ENCODE results near the gene HS6ST3. TPM values are rescaled to one million over a fixed set of nuclear protein-coding genes. Genes with fewer than 3 reads are reported as not detected.
A peak's percentile ranks its signal among the peaks of the same experiment; 100 is the strongest.
"Not testable (repeated sequence)": the region's sequence is repeated elsewhere in the genome, so short reads cannot be mapped to it uniquely, and the experiment has no call there.

The HS6ST3 gene
- total RNA-seq: not detected in 2 replicates
- 0.01 TPM in 1 of 2 replicates, not detected in the other for polyA plus RNA-seq
- polyA plus RNA-seq (2012): not detected in 2 replicates
- polyA minus RNA-seq (ENCODE audit: low replicate concordance): not detected in 2 replicates

DNA sequence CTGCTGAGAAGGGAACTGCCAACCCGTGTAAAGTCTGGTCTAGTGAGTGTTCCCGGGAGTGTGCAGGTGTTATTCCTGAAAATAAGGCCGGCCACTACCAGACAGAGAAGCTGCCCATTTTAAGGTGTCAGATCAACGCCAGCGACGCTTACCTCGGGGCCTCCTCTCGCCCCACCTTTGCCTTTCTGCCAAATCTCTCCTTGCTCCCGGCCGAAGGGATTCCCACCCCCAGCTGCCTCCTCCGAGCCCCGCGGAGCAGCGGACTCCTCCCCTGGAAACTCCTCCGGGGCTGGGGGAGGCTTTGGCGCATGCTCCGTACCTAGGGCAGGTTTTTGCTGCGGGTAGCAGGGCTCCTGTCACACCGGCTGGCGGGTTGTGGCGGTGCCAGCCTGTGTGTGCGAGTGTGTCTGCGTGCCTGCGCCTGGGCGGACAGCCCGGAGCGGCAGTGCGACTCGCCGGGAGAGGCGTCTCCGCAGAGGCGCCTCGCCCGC is at the start of gene HS6ST3:
TSS of gene HS6ST3 (plus strand) at position 359 of the 491 bp plus-strand sequence.
- no peak within 1 kb of the TSS for H3K27ac ChIP-seq (ENCODE audit: insufficient read depth, low read length)
- H3K4me3 ChIP-seq (replicated peaks in 1 of 4; ENCODE audit: control extremely low read depth in 1 of 4, insufficient read depth in 1 of 4, low read depth in 3 of 4, low read length in 4 of 4): peak within 1 kb of the TSS; percentile 16 to 44 (median 27)
- H3K9me3 ChIP-seq (ENCODE audit: control insufficient read depth, insufficient read depth, low read depth, low read length): no peaks in the 10 kb centered on the region
- TF ChIP-seq, protein P1, sequence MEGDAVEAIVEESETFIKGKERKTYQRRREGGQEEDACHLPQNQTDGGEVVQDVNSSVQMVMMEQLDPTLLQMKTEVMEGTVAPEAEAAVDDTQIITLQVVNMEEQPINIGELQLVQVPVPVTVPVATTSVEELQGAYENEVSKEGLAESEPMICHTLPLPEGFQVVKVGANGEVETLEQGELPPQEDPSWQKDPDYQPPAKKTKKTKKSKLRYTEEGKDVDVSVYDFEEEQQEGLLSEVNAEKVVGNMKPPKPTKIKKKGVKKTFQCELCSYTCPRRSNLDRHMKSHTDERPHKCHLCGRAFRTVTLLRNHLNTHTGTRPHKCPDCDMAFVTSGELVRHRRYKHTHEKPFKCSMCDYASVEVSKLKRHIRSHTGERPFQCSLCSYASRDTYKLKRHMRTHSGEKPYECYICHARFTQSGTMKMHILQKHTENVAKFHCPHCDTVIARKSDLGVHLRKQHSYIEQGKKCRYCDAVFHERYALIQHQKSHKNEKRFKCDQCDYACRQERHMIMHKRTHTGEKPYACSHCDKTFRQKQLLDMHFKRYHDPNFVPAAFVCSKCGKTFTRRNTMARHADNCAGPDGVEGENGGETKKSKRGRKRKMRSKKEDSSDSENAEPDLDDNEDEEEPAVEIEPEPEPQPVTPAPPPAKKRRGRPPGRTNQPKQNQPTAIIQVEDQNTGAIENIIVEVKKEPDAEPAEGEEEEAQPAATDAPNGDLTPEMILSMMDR (conservative IDR thresholded peaks at IDR 0.05 in 1 of 2, IDR thresholded peaks at IDR 0.05 in 1 of 2; ENCODE audit: low read depth in 1 of 2, low read length in 2 of 2): no peak
- TF ChIP-seq EZH2 (IDR thresholded peaks at IDR 0.05; ENCODE audit: low read length, missing control alignments): peak; percentile 79
- peaks cover 2% of the 10 kb centered on the region for H4K20me1 ChIP-seq (ENCODE audit: control insufficient read depth, extremely low read depth, insufficient read depth, low read length)
- no peak within 1 kb of the TSS for H3K9ac ChIP-seq (ENCODE audit: insufficient read depth, low read length)
- no peak within 1 kb of the TSS for H2AFZ ChIP-seq (ENCODE audit: low read length)
- H3K79me2 ChIP-seq (ENCODE audit: control insufficient read depth, insufficient read depth, low read length): no peaks in the 10 kb centered on the region
- peak in 1 of 2 donors; percentile 14 for DNase-seq (ENCODE audit: low read depth in 2 of 2)
- no peaks in the 10 kb centered on the region for H3K36me3 ChIP-seq (ENCODE audit: control insufficient read depth, insufficient read depth, low read length)
- H3K4me2 ChIP-seq (ENCODE audit: extremely low read depth, insufficient read depth, low read length): peak within 1 kb of the TSS; percentile 73
- H3K27me3 ChIP-seq (ENCODE audit: control insufficient read depth, insufficient read depth, low read length): peaks cover 38% of the 10 kb centered on the region
- peaks cover 3% of the 10 kb centered on the region for H3K4me1 ChIP-seq (ENCODE audit: control insufficient read depth, extremely low read depth, insufficient read depth, low read length)

DNA sequence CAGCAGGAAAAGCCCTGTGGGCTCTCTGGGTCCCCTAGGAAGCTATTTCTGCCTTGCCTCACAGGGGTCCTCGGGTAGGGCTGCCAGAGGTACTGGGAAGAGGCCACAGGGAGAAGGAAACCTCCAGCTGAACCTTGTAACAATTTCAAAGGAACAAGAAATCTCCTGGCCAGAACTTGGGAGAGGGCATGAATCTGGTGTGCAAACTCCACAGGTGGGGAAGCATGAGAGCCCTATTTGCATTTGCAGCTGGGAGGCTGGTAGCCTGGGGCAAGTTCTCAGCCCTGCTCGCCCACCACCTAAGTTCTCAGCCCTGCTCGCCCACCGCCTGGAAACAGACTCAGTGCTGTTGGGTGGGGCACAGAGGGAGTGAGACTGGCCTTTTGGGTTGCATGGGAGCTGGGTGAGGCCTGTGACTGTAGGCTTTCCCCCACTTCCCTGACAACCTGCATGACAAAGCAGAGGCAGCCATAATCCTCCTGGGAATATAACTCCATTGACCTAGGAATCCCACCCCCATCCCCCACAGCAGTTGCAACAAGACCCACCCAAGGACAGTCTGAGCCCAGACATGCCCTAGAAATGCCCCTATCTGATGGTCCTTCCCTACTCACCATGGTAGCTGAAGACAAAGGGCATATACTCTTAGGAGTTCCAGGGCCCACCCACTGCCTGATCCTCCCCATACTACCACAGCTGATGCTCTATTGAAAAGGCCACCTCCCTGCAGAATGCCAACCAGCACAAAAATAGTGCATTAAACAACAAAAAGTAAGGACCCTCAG is 48.4 kb upstream of the HS6ST3 start:
- H4K20me1 ChIP-seq (ENCODE audit: control insufficient read depth, extremely low read depth, insufficient read depth, low read length): no peaks in the 10 kb centered on the region

DNA sequence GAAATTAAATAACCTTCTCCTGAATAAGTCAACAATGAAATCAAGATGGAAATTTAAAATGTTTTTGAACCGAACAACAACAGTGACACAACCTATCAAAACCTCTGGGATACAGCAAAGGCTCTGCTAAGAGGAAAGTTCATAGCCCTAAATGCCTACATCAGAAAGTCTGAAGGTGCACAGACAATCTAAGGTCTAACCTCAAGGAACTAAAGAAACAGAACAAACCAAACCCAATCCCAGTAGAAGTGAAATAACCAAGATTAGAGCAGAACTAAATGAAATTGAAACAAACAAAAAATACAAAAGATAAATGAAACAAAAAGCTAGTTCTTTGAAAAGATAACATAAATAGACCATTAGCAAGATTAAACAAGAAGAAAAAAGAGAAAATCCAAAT is 45.7 kb upstream of the HS6ST3 start:
- Histone ChIP-seq H3K4me3 (replicated peaks in 1 of 4; ENCODE audit: control extremely low read depth in 1 of 4, insufficient read depth in 1 of 4, low read depth in 3 of 4, low read length in 4 of 4) (no peak overlapping the region), H3K79me2 (ENCODE audit: control insufficient read depth, insufficient read depth, low read length) (peaks cover 32% of the 10 kb centered on the region), H3K4me1 (ENCODE audit: control insufficient read depth, extremely low read depth, insufficient read depth, low read length) (no peaks in the 10 kb centered on the region), H3K27ac (ENCODE audit: insufficient read depth, low read length) (no peak overlapping the region), H4K20me1 (ENCODE audit: control insufficient read depth, extremely low read depth, insufficient read depth, low read length) (no peaks in the 10 kb centered on the region), H3K4me2 (ENCODE audit: extremely low read depth, insufficient read depth, low read length) (no peak overlapping the region), H2AFZ (ENCODE audit: low read length) (no peak overlapping the region), H3K36me3 (ENCODE audit: control insufficient read depth, insufficient read depth, low read length) (no peaks in the 10 kb centered on the region), H3K9ac (ENCODE audit: insufficient read depth, low read length) (no peak overlapping the region), H3K9me3 (ENCODE audit: control insufficient read depth, insufficient read depth, low read depth, low read length) (no peaks in the 10 kb centered on the region), H3K27me3 (ENCODE audit: control insufficient read depth, insufficient read depth, low read length) (no peaks in the 10 kb centered on the region)
- DNase-seq (ENCODE audit: low read depth in 2 of 2): no peak
- no peak for TF ChIP-seq EZH2 (IDR thresholded peaks at IDR 0.05; ENCODE audit: low read length, missing control alignments)
- TF ChIP-seq, protein P1 (conservative IDR thresholded peaks at IDR 0.05 in 1 of 2, IDR thresholded peaks at IDR 0.05 in 1 of 2; ENCODE audit: low read depth in 1 of 2, low read length in 2 of 2): no peak

More for the DNA sequence above, 48.4 kb upstream of the HS6ST3 start:
- Histone ChIP-seq H3K27ac (ENCODE audit: insufficient read depth, low read length) (no peak overlapping the region), H3K9ac (ENCODE audit: insufficient read depth, low read length) (no peak overlapping the region), H3K4me3 (replicated peaks in 1 of 4; ENCODE audit: control extremely low read depth in 1 of 4, insufficient read depth in 1 of 4, low read depth in 3 of 4, low read length in 4 of 4) (no peak overlapping the region), H3K4me2 (ENCODE audit: extremely low read depth, insufficient read depth, low read length) (no peak overlapping the region), H3K36me3 (ENCODE audit: control insufficient read depth, insufficient read depth, low read length) (no peaks in the 10 kb centered on the region), H2AFZ (ENCODE audit: low read length) (no peak overlapping the region), H3K4me1 (ENCODE audit: control insufficient read depth, extremely low read depth, insufficient read depth, low read length) (no peaks in the 10 kb centered on the region), H3K79me2 (ENCODE audit: control insufficient read depth, insufficient read depth, low read length) (peaks cover 28% of the 10 kb centered on the region), H3K9me3 (ENCODE audit: control insufficient read depth, insufficient read depth, low read depth, low read length) (no peaks in the 10 kb centered on the region), H3K27me3 (ENCODE audit: control insufficient read depth, insufficient read depth, low read length) (no peaks in the 10 kb centered on the region)
- DNase-seq (ENCODE audit: low read depth in 2 of 2): no peak
- no peak for TF ChIP-seq EZH2 (IDR thresholded peaks at IDR 0.05; ENCODE audit: low read length, missing control alignments)
- TF ChIP-seq, protein P1 (conservative IDR thresholded peaks at IDR 0.05 in 1 of 2, IDR thresholded peaks at IDR 0.05 in 1 of 2; ENCODE audit: low read depth in 1 of 2, low read length in 2 of 2): no peak

DNA sequence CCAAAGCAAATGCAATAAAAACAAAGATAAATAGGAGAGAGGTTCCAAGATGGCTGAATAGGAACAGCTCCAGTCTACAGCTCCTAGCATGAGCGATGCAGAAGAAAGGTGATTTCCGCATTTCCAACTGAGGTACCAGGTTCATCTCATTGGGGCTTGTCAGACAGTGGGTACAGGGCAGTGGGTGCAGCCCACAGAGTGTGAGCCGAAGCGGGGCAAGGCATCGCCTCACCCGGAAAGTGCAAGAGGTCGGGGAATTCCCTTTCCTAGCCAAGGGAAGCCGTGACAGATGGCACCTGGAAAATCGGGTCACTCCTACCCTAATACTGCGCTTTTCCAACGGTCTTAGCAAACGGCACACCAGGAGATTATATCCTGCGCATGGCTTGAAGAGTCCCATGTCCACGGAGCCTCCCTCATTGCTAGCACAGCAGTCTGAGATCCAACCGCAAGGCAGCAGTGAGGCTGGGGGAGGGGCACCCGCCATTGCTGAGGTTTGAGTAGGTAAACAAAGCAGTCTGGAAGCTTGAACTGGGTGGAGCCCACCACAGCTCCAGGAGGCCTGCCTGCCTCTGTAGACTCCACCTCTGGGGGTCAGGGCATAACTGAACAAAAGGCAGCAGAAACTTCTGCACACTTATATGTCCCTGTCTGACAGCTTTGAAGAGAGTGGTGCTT is 43.3 kb upstream of the HS6ST3 start:
- H4K20me1 ChIP-seq (ENCODE audit: control insufficient read depth, extremely low read depth, insufficient read depth, low read length); H3K4me2 ChIP-seq (ENCODE audit: extremely low read depth, insufficient read depth, low read length); H3K27me3 ChIP-seq (ENCODE audit: control insufficient read depth, insufficient read depth, low read length); H2AFZ ChIP-seq (ENCODE audit: low read length); H3K36me3 ChIP-seq (ENCODE audit: control insufficient read depth, insufficient read depth, low read length); H3K4me3 ChIP-seq (replicated peaks in 1 of 4; ENCODE audit: control extremely low read depth in 1 of 4, insufficient read depth in 1 of 4, low read depth in 3 of 4, low read length in 4 of 4); H3K27ac ChIP-seq (ENCODE audit: insufficient read depth, low read length); H3K9ac ChIP-seq (ENCODE audit: insufficient read depth, low read length); DNase-seq (ENCODE audit: low read depth in 2 of 2); H3K9me3 ChIP-seq (ENCODE audit: control insufficient read depth, insufficient read depth, low read depth, low read length); H3K4me1 ChIP-seq (ENCODE audit: control insufficient read depth, extremely low read depth, insufficient read depth, low read length): not testable (repeated sequence)
- H3K79me2 ChIP-seq (ENCODE audit: control insufficient read depth, insufficient read depth, low read length): peaks cover 36% of the 10 kb centered on the region
